ENCODE measurements around the gene PDLIM5.
"Not testable (repeated sequence)": the region's sequence is repeated elsewhere in the genome, so short reads cannot be mapped to it uniquely, and the experiment has no call there.

Gene PDLIM5

GRCh38 chr4:94451695-94452475 is at the start of gene PDLIM5:
PDLIM5 (plus strand) TSS chr4:94451942; CDS start chr4:94455289, 3,347 bp downstream.
- DNase-seq (ENCODE audit: low spot score), result peak; percentile 90

- not testable (repeated sequence) for DNase-seq (ENCODE audit: low spot score)
Observed at GRCh38 chr4:94402439-94402838, 49.3 kb upstream of the PDLIM5 start.

DNA sequence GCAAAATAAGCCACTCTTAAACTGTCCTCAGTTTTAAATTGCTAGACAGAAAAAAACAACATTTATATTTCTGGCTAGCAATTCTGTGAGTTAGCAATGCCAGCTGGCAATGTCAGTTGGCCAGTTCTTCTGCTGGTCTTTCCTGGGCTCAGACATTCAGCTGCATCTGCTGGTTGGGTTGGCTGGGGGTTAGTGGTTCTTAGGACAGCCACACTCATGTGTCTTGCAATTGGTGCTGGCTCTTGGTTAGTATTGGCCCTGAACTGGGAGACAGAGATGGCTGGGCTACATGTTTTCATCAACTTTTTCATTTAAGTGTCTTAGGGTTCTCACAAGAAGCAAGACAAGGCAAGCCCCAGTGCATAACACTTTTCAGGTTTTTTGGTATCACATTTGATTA is 48.0 kb upstream of the PDLIM5 start:
- no peak for DNase-seq (ENCODE audit: low spot score)

DNA sequence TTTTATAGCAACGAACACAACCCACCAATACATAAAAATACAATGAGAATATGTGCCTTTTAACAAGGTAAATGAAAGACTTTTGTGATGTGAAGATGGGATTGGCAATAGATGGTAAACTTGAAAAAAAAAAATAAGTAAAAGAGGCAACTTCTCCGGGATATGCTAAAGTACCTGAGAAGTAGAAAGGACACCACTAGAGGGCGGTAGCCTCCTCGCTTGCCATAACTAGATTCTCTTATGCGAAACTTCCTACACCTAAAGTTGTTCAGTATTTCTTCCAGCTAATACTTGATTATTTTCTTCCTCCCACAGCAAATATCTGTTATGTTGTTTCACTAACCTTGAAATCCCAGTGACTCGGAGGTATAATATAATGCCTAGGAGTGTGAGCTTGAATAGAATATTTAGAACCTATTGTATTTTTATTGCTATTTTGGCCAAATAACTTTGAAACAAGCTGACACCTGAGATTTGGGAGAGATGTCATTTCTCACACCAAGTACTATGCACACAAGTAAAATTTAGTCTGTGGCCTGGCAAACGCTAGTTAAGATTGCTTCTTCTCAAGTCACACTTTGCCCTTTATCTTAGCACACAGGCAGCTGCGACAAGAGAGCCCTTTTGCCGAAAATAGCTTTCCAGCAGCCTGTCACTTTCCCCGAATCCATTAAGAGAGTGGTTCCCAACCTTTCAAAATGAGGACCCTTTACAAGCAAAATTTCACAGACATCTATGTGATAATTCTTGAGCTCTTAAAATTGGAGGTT is 44.9 kb upstream of the PDLIM5 start:
- DNase-seq (ENCODE audit: low spot score), result peak; percentile 88

GRCh38 chr4:94407846-94408245 is 43.9 kb upstream of the PDLIM5 start:
- no peak for DNase-seq (ENCODE audit: low spot score)

DNA sequence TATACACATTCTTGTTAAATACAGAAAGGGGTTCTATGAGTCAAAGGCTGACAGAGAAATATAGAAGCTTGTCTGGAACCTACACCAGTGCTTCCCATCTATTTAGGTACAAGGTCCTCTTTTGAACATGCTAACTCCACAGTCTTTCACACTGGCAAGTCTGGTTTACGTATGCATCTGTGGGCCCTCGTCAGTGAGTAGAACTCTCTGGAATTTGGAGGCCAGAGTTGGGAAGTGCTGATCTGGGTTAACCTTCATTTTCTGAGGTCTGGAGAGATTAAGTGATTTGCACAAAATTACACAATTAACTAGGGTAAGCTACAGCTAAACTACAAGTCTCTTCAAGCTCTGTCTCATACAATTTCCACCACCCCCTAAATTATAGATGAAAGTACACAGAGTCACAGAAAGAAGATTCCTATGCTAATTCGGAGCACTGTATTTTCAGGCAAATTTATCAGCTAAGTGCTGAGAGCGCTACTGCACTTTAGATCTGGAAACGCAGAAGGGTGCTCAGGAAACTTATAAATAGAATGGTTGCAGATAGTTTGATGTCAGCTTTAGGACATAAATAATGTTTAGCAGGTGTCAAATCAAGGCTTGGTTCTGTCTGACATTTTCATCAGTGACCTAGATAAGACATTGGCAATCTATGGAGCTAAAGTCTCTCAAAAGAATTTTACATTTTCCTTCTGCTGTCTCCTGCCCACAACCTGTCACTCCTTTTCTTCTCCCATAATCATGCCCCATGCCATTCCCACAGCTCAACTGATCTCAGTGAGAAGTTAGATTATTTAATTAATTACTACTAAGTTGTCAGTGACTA is 43.0 kb upstream of the PDLIM5 start:
- no peak for DNase-seq (ENCODE audit: low spot score)

- DNase-seq (ENCODE audit: low spot score), result no peak
Observed at GRCh38 chr4:94409375-94409679, 42.4 kb upstream of the PDLIM5 start.

- no peak for DNase-seq (ENCODE audit: low spot score)
Observed at GRCh38 chr4:94409962-94410361, 41.8 kb upstream of the PDLIM5 start.

- DNase-seq (ENCODE audit: low spot score), result no peak
Observed at GRCh38 chr4:94410678-94411206, 41.0 kb upstream of the PDLIM5 start.

GRCh38 chr4:94411296-94411695 is 40.4 kb upstream of the PDLIM5 start:
- DNase-seq (ENCODE audit: low spot score), result no peak

DNA sequence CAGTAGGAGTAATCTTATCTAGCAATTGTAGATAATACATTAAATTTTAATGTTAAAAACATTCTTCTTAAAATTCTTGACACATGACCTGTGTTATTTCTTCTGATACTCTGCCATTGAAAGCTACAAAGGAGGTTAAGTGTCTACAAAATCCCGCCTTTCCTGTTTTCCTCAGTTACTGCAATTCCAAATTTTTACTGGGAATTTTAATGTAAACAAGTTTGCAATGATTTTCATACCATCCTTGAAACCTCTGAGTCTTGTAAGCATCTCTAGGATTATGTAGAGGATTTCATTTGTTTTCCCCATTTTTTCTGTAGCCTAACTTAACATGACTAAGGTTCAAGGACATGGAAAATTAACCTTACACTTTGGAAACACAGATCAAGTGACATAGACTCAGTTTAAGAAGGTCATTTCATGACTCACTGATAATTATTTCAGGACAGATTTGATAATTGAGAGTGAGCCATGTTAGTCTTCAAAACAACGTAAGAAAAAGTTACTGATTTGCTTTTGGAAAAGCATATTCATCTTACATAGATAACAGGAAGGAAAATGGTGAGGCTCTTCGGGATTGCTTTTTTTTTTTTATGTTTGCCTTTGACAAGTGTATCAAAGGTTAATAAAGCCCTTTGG is 39.6 kb upstream of the PDLIM5 start:
- no peak for DNase-seq (ENCODE audit: low spot score)

DNA sequence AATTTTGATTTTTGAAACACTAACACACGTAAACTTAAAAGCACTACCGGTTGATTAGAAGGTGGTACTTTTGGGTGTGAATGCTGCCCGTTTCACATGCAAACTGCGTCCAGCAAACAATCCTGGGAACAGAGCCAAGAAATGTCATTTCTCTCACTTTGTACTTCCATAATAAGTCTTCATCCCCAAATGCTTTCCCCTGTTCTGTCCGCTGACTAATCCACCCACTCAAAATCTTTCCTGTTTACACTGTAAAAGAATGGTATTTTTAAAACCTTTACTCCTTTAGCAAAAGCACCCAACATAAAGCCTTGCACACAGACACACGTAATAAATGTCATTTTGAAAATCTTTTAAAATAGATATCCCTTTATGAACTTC is 39.1 kb upstream of the PDLIM5 start:
- peak; percentile 10 for DNase-seq (ENCODE audit: low spot score)

- DNase-seq (ENCODE audit: low spot score), result no peak
Observed at GRCh38 chr4:94413085-94413840, 38.5 kb upstream of the PDLIM5 start.

- DNase-seq (ENCODE audit: low spot score), result no peak
Observed at GRCh38 chr4:94414907-94415306, 36.8 kb upstream of the PDLIM5 start.

DNA sequence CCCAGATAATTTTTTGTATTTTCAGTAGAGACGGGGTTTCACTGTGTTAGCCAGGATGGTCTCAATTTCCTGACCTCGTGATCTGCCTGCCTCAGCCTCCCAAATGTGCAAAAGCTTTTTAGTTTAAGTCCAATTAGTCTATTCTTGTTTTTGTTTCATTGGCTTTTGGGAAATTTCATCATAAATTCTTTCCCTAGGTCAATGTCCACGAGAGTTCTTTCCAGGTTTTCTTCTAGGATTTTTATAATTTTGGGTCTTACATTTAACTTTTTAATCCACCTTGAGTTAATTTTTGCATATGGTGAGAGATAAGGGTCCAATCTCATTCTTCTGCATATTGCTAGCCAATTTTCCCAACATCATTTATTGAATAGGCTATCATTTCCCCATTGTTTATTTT is 36.3 kb upstream of the PDLIM5 start:
- DNase-seq (ENCODE audit: low spot score), result no peak

GRCh38 chr4:94416335-94416734 is 35.4 kb upstream of the PDLIM5 start:
- no peak for DNase-seq (ENCODE audit: low spot score)

GRCh38 chr4:94416981-94417380 is 34.8 kb upstream of the PDLIM5 start:
- DNase-seq (ENCODE audit: low spot score), result no peak

DNA sequence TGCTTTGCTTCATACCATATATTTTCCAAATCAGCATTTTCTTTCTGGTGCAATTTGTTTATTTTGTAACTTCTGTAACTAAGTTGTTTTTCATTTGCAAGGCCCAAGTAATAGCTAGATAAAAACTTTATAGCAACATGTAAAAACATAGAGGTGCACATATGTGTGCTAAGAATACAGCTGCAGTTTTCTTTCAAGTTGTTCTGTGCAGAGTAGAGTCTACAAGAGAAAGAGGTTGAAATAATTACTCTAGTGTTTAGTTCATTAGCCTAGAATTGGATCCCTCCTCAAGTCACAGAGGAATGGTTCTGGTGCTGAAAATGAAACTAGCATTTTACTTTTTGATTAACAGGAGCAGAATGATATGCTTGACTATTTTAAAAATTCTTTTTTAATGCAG is 32.2 kb upstream of the PDLIM5 start:
- no peak for DNase-seq (ENCODE audit: low spot score)

DNA sequence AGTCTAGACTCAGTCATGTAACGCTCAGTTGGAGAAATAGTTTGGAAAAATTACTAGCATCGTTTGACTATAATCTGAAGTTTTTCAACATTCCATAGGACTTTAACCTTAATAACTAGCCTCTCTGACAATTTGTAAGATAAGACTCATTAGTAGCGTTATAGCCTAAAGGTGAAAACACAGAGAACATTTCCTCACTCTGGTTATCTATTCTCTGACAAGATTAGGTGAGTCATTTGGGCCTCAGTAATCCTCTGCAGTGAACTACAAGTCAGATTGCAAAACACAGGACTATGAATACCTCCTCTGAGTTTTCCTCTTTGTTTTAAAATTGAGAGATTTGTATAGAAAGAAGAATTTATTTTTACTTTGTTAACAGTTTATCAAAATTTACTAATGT is 31.8 kb upstream of the PDLIM5 start:
- no peak for DNase-seq (ENCODE audit: low spot score)

GRCh38 chr4:94420356-94420755 is 31.4 kb upstream of the PDLIM5 start:
- no peak for DNase-seq (ENCODE audit: low spot score)

GRCh38 chr4:94426783-94427182 is 25.0 kb upstream of the PDLIM5 start:
- no peak for DNase-seq (ENCODE audit: low spot score)

All from pons (tissue), 1 donor.